WTC11 (cell line): ENCODE measurements around the gene MID1. TPM values are rescaled to one million over a fixed set of nuclear protein-coding genes. Genes with fewer than 3 reads are reported as not detected.

Experiments used
- ATAC-seq: fragments of 200-7000 bp; cut with Tn5 transposase; 2 replicates; pipeline ENCODE4 v1.10.0; 2021; ENCODE audit warnings: mild to moderate bottlenecking, moderate library complexity
- CTCF ChIA-PET: fragments of 300-600 bp; sonication (Branson Sonifier 250); formaldehyde crosslinking; loops from one replicate; lab custom pipeline; 2021; ENCODE audit warnings: antibody characterized with exemption; lab: Charles Lee
- POLR2A ChIA-PET: fragments of 350-600 bp; sonication (Branson Sonifier 250); formaldehyde crosslinking; loops from one replicate; lab custom pipeline; 2021; ENCODE audit warnings: antibody characterized with exemption; lab: Charles Lee
- DNase-seq: peaks from one replicate; pipeline ENCODE4 v3.0.0; 2021; ENCODE audit warnings: low spot score
- H3K27ac Mint-ChIP-seq: 2 replicates; pipeline ENCODE4 v1.8.0; 2021; ENCODE audit warnings: mixed read lengths
- H3K27me3 Mint-ChIP-seq: 2 replicates; pipeline ENCODE4 v1.8.0; 2021; ENCODE audit warnings: low read depth, mild to moderate bottlenecking, moderate library complexity, mixed read lengths
- H3K36me3 Mint-ChIP-seq: 2 replicates; pipeline ENCODE4 v1.8.0; 2021; ENCODE audit warnings: mixed read lengths
- H3K4me1 Mint-ChIP-seq: 2 replicates; pipeline ENCODE4 v1.8.0; 2022; ENCODE audit warnings: mixed read lengths
- H3K4me3 Mint-ChIP-seq: 2 replicates; pipeline ENCODE4 v1.8.0; 2021; ENCODE audit warnings: mild to moderate bottlenecking, moderate library complexity, mixed read lengths
- H3K9me3 Mint-ChIP-seq: 2 replicates; pipeline ENCODE4 v1.8.0; 2021; ENCODE audit warnings: mixed read lengths
- ATF1 ChIP-seq: sonication (generic); formaldehyde crosslinking; IDR thresholded peaks from 2 replicates; pipeline ENCODE4 v1.8.1; 2023; ENCODE audit warnings: mild to moderate bottlenecking, moderate library complexity, missing genetic modification reagents
- ESRRA ChIP-seq: sonication (generic); formaldehyde crosslinking; IDR thresholded peaks from 2 replicates; pipeline ENCODE4 v1.8.1; 2022; ENCODE audit warnings: mild to moderate bottlenecking, missing genetic modification reagents, borderline replicate concordance
- FOXP1 ChIP-seq: sonication (generic); formaldehyde crosslinking; IDR thresholded peaks from 2 replicates; pipeline ENCODE4 v1.8.0; 2022; ENCODE audit warnings: missing genetic modification reagents, mild to moderate bottlenecking, moderate library complexity, borderline replicate concordance
- MYBL2 ChIP-seq: sonication (generic); formaldehyde crosslinking; IDR thresholded peaks from 2 replicates; pipeline ENCODE4 v1.8.1; 2023; ENCODE audit warnings: mild to moderate bottlenecking, moderate library complexity, missing genetic modification reagents
- NFE2L1 ChIP-seq: sonication (generic); formaldehyde crosslinking; IDR thresholded peaks from 2 replicates; pipeline ENCODE4 v1.8.1; 2023; ENCODE audit warnings: missing genetic modification reagents
- NR1H2 ChIP-seq: sonication (generic); formaldehyde crosslinking; IDR thresholded peaks from 2 replicates; pipeline ENCODE4 v1.9.0; 2021; ENCODE audit warnings: mild to moderate bottlenecking, moderate library complexity, missing genetic modification reagents
- RORB ChIP-seq: fragments of 250-450 bp; sonication (Bioruptor Pico); IDR thresholded peaks from 2 replicates; pipeline ENCODE4 v1.9.0; 2021; ENCODE audit warnings: mild to moderate bottlenecking
- SMAD3 ChIP-seq: sonication (generic); formaldehyde crosslinking; IDR thresholded peaks from 2 replicates; pipeline ENCODE4 v1.8.0; 2022; ENCODE audit warnings: missing genetic modification reagents, mild to moderate bottlenecking, borderline replicate concordance
- TP53 ChIP-seq: sonication (generic); formaldehyde crosslinking; IDR thresholded peaks from 2 replicates; pipeline ENCODE4 v1.8.1; 2023; ENCODE audit warnings: mild to moderate bottlenecking, missing genetic modification reagents
- ZNF671 ChIP-seq: fragments of 250-450 bp; sonication (Bioruptor Pico); IDR thresholded peaks from 2 replicates; pipeline ENCODE4 v1.8.0; 2021; ENCODE audit warnings: mild to moderate bottlenecking
- total RNA-seq: library from RNA; stranded (reverse); gene quantifications from 3 replicates; pipeline ENCODE4 v1.2.3, GENCODE V29; 2021
- TF ChIP-seq, protein P1 (sequence below): fragments of 250-450 bp; sonication (Bioruptor Pico); IDR thresholded peaks from 2 replicates; pipeline ENCODE4 v1.9.0; 2021; ENCODE audit warnings: mild to moderate bottlenecking, borderline replicate concordance
- TF ChIP-seq, protein P2 (sequence below): sonication (generic); formaldehyde crosslinking; IDR thresholded peaks from 2 replicates; pipeline ENCODE4 v1.8.1; 2023; ENCODE audit warnings: mild to moderate bottlenecking, missing genetic modification reagents
- TF ChIP-seq, protein P3 (sequence below): sonication (generic); formaldehyde crosslinking; IDR thresholded peaks from 2 replicates; pipeline ENCODE4 v1.8.0; 2023; ENCODE audit warnings: mild to moderate bottlenecking, missing genetic modification reagents
- TF ChIP-seq, protein P4 (sequence below): fragments of 250-450 bp; sonication (Bioruptor Pico); IDR thresholded peaks from 2 replicates; pipeline ENCODE4 v1.8.0; 2021; ENCODE audit warnings: mild to moderate bottlenecking
- TF ChIP-seq, protein P5 (sequence below): sonication (generic); formaldehyde crosslinking; IDR thresholded peaks from 2 replicates; pipeline ENCODE4 v1.8.0; 2022; ENCODE audit warnings: mild to moderate bottlenecking, missing genetic modification reagents
- TF ChIP-seq, protein P6 (sequence below): sonication (generic); formaldehyde crosslinking; IDR thresholded peaks from 2 replicates; pipeline ENCODE4 v1.8.0; 2022; ENCODE audit warnings: mild to moderate bottlenecking, missing genetic modification reagents

The MID1 gene
- total RNA-seq, 1 experiment from 2014 or later: 52.2 TPM

DNA sequence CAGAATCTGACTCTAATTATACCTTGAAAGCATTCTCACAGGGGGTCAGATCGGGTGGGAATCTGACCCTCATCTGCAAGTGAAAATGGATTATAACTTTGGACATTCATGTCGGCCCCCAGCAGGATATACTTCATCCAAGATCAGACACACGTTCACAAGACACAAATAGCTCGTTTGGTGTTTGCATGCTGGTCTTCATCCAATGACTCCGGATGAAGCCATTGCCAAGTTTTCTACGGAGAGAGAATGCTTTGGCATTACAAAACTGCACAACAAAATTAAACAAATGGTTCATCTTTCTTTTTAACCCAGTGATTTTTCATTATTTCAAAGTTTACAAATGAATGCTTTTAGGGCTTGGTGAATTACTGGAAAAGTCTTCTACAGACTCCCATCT, 105.5 kb downstream of the MID1 start (continued):
- TF ChIP-seq, protein P1, sequence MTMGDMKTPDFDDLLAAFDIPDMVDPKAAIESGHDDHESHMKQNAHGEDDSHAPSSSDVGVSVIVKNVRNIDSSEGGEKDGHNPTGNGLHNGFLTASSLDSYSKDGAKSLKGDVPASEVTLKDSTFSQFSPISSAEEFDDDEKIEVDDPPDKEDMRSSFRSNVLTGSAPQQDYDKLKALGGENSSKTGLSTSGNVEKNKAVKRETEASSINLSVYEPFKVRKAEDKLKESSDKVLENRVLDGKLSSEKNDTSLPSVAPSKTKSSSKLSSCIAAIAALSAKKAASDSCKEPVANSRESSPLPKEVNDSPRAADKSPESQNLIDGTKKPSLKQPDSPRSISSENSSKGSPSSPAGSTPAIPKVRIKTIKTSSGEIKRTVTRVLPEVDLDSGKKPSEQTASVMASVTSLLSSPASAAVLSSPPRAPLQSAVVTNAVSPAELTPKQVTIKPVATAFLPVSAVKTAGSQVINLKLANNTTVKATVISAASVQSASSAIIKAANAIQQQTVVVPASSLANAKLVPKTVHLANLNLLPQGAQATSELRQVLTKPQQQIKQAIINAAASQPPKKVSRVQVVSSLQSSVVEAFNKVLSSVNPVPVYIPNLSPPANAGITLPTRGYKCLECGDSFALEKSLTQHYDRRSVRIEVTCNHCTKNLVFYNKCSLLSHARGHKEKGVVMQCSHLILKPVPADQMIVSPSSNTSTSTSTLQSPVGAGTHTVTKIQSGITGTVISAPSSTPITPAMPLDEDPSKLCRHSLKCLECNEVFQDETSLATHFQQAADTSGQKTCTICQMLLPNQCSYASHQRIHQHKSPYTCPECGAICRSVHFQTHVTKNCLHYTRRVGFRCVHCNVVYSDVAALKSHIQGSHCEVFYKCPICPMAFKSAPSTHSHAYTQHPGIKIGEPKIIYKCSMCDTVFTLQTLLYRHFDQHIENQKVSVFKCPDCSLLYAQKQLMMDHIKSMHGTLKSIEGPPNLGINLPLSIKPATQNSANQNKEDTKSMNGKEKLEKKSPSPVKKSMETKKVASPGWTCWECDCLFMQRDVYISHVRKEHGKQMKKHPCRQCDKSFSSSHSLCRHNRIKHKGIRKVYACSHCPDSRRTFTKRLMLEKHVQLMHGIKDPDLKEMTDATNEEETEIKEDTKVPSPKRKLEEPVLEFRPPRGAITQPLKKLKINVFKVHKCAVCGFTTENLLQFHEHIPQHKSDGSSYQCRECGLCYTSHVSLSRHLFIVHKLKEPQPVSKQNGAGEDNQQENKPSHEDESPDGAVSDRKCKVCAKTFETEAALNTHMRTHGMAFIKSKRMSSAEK (CRISPR knock-in tag): no peak
- no peak for TF ChIP-seq MYBL2 (CRISPR knock-in tag)

DNA sequence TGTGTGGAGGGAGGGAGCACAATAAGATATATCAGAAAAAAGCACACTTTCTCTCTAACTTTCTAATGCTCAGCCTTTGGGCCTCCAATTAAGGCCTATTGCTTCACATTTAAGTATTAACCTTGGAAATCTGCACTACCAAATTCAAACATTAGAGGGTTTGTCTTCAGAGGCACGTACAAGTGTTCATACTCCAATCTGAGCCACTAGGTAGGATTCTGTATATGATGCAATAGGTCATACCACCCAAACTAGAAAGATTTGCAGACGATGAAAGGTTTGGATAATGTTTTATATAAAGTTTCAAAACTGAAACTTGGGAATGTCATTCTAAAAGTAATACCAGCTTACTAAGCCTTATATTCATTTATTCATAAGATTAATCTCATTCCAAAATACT, 106.4 kb downstream of the MID1 start:
- ATAC-seq (no peak), DNase-seq (no peak)
- POLR2A ChIA-PET: no interaction called here
- no peaks in the 10 kb centered on the region for H3K27me3 Mint-ChIP-seq
- no peaks in the 10 kb centered on the region for H3K9me3 Mint-ChIP-seq
- no peak overlapping the region for H3K4me3 Mint-ChIP-seq
- no peak overlapping the region for H3K27ac Mint-ChIP-seq
- TF ChIP-seq FOXP1 (CRISPR knock-in tag) (no peak), NFE2L1 (no peak), SMAD3 (CRISPR knock-in tag) (no peak), TP53 (no peak), NR1H2 (CRISPR knock-in tag) (no peak)
- TF ChIP-seq, protein P2, sequence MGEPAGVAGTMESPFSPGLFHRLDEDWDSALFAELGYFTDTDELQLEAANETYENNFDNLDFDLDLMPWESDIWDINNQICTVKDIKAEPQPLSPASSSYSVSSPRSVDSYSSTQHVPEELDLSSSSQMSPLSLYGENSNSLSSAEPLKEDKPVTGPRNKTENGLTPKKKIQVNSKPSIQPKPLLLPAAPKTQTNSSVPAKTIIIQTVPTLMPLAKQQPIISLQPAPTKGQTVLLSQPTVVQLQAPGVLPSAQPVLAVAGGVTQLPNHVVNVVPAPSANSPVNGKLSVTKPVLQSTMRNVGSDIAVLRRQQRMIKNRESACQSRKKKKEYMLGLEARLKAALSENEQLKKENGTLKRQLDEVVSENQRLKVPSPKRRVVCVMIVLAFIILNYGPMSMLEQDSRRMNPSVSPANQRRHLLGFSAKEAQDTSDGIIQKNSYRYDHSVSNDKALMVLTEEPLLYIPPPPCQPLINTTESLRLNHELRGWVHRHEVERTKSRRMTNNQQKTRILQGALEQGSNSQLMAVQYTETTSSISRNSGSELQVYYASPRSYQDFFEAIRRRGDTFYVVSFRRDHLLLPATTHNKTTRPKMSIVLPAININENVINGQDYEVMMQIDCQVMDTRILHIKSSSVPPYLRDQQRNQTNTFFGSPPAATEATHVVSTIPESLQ: no peak
- TF ChIP-seq, protein P3, sequence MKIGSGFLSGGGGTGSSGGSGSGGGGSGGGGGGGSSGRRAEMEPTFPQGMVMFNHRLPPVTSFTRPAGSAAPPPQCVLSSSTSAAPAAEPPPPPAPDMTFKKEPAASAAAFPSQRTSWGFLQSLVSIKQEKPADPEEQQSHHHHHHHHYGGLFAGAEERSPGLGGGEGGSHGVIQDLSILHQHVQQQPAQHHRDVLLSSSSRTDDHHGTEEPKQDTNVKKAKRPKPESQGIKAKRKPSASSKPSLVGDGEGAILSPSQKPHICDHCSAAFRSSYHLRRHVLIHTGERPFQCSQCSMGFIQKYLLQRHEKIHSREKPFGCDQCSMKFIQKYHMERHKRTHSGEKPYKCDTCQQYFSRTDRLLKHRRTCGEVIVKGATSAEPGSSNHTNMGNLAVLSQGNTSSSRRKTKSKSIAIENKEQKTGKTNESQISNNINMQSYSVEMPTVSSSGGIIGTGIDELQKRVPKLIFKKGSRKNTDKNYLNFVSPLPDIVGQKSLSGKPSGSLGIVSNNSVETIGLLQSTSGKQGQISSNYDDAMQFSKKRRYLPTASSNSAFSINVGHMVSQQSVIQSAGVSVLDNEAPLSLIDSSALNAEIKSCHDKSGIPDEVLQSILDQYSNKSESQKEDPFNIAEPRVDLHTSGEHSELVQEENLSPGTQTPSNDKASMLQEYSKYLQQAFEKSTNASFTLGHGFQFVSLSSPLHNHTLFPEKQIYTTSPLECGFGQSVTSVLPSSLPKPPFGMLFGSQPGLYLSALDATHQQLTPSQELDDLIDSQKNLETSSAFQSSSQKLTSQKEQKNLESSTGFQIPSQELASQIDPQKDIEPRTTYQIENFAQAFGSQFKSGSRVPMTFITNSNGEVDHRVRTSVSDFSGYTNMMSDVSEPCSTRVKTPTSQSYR (CRISPR knock-in tag): no peak
- TF ChIP-seq, all 79 proteins: peak for 0
- peaks cover 52% of the 10 kb centered on the region for H3K4me1 Mint-ChIP-seq
- no peaks in the 10 kb centered on the region; the same call in 1 of the 2 replicates for H3K36me3 Mint-ChIP-seq
- CTCF ChIA-PET: no interaction called here

DNA sequence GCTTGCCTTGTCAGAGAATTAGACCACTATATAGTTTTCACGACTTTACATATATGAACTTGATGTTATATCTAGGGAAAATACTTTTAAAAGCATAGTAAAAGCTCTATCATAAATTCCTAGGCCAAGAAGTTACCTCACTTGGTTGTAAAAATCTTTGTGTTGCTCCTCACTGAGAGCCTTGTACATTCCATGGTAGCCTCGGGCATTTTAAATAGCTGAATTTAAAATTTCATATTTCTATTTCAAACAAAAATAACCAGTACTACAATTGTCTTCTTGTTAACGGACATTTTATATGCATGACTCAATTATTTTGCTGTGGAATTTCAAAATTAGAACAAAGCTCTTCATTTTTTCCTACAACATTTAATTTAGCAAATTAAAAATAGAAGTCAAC, 107.6 kb downstream of the MID1 start:
- DNase-seq (no peak), ATAC-seq (no peak)
- Mint-ChIP-seq H3K4me1 (peaks cover 54% of the 10 kb centered on the region), H3K4me3 (no peak overlapping the region), H3K36me3 (no peaks in the 10 kb centered on the region; the same call in 1 of the 2 replicates), H3K27me3 (no peaks in the 10 kb centered on the region), H3K27ac (no peak overlapping the region), H3K9me3 (no peaks in the 10 kb centered on the region)
- ChIA-PET POLR2A (no interaction called here), CTCF (no interaction called here)
- TF ChIP-seq, protein P4, sequence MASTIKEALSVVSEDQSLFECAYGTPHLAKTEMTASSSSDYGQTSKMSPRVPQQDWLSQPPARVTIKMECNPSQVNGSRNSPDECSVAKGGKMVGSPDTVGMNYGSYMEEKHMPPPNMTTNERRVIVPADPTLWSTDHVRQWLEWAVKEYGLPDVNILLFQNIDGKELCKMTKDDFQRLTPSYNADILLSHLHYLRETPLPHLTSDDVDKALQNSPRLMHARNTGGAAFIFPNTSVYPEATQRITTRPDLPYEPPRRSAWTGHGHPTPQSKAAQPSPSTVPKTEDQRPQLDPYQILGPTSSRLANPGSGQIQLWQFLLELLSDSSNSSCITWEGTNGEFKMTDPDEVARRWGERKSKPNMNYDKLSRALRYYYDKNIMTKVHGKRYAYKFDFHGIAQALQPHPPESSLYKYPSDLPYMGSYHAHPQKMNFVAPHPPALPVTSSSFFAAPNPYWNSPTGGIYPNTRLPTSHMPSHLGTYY (CRISPR knock-in tag): no peak
- TF ChIP-seq, protein P5, sequence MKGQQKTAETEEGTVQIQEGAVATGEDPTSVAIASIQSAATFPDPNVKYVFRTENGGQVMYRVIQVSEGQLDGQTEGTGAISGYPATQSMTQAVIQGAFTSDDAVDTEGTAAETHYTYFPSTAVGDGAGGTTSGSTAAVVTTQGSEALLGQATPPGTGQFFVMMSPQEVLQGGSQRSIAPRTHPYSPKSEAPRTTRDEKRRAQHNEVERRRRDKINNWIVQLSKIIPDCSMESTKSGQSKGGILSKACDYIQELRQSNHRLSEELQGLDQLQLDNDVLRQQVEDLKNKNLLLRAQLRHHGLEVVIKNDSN (CRISPR knock-in tag): no peak
- TF ChIP-seq, protein P3 (CRISPR knock-in tag): no peak
- TF ChIP-seq ESRRA (CRISPR knock-in tag) (no peak), ATF1 (CRISPR knock-in tag) (no peak), ZNF671 (CRISPR knock-in tag) (no peak), RORB (CRISPR knock-in tag) (no peak)
- TF ChIP-seq, protein P6, sequence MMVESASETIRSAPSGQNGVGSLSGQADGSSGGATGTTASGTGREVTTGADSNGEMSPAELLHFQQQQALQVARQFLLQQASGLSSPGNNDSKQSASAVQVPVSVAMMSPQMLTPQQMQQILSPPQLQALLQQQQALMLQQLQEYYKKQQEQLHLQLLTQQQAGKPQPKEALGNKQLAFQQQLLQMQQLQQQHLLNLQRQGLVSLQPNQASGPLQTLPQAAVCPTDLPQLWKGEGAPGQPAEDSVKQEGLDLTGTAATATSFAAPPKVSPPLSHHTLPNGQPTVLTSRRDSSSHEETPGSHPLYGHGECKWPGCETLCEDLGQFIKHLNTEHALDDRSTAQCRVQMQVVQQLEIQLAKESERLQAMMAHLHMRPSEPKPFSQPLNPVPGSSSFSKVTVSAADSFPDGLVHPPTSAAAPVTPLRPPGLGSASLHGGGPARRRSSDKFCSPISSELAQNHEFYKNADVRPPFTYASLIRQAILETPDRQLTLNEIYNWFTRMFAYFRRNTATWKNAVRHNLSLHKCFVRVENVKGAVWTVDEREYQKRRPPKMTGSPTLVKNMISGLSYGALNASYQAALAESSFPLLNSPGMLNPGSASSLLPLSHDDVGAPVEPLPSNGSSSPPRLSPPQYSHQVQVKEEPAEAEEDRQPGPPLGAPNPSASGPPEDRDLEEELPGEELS (CRISPR knock-in tag): no peak
